ENCODE results near the gene XYLT2.

DNA sequence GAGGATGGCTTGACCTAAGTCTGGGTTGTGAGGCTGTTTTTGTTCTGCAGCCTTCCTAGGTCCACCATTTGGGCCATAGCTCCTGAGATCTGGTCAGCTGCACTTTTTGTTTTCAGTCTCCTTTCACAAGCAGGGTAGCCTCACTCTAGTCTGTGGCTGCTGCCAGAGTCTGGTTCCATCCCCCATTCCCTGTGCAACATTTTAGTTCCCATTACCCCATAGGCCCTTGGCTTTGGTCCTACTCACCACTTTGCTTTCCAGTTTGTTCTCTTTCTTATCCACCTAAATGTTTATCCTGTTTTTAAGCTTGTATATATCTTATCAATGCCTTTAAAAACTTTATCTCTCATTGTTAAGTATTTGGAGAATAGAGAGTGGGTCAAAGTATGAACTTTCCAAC, 6.5 kb upstream of the XYLT2 start:
- TF ChIP-seq MAX (CRISPR knock-in tag; IDR thresholded peaks at IDR 0.05) (no peak), TEAD4 (CRISPR knock-in tag; IDR thresholded peaks at IDR 0.05) (no peak), CTCF (IDR thresholded peaks at IDR 0.05) (no peak), ZMAT4 (CRISPR knock-in tag; IDR thresholded peaks at IDR 0.05) (no peak), ZNF263 (CRISPR knock-in tag; IDR thresholded peaks at IDR 0.05; ENCODE audit: low read depth) (no peak), ESRRA (CRISPR knock-in tag; IDR thresholded peaks at IDR 0.05; ENCODE audit: borderline replicate concordance) (no peak), ETV6 (CRISPR knock-in tag; IDR thresholded peaks at IDR 0.05) (no peak), ZNF396 (CRISPR knock-in tag; IDR thresholded peaks at IDR 0.05; ENCODE audit: borderline replicate concordance) (no peak), ZNF121 (CRISPR knock-in tag; IDR thresholded peaks at IDR 0.05) (no peak), NR2C2 (CRISPR knock-in tag; IDR thresholded peaks at IDR 0.05) (no peak)
